ENCODE data around the gene GALNT9.

- TF ChIP-seq, protein P1, sequence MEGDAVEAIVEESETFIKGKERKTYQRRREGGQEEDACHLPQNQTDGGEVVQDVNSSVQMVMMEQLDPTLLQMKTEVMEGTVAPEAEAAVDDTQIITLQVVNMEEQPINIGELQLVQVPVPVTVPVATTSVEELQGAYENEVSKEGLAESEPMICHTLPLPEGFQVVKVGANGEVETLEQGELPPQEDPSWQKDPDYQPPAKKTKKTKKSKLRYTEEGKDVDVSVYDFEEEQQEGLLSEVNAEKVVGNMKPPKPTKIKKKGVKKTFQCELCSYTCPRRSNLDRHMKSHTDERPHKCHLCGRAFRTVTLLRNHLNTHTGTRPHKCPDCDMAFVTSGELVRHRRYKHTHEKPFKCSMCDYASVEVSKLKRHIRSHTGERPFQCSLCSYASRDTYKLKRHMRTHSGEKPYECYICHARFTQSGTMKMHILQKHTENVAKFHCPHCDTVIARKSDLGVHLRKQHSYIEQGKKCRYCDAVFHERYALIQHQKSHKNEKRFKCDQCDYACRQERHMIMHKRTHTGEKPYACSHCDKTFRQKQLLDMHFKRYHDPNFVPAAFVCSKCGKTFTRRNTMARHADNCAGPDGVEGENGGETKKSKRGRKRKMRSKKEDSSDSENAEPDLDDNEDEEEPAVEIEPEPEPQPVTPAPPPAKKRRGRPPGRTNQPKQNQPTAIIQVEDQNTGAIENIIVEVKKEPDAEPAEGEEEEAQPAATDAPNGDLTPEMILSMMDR (IDR thresholded peaks at IDR 0.05; ENCODE audit: borderline replicate concordance, extremely low read depth, low read length, poor library complexity, severe bottlenecking), result no peak
- TF ChIP-seq EZH2 (IDR thresholded peaks at IDR 0.05; ENCODE audit: borderline replicate concordance, low read depth, low read length, severe bottlenecking), result no peak
These were observed 111.4 kb downstream of the GALNT9 start for GRCh38 chr12:132217800-132218526.

Measured in DND-41 (cell line).